ENCODE results near the gene SFPQ.
"Not testable (repeated sequence)": the region's sequence is repeated elsewhere in the genome, so short reads cannot be mapped to it uniquely, and the experiment has no call there.

The SFPQ gene

DNA sequence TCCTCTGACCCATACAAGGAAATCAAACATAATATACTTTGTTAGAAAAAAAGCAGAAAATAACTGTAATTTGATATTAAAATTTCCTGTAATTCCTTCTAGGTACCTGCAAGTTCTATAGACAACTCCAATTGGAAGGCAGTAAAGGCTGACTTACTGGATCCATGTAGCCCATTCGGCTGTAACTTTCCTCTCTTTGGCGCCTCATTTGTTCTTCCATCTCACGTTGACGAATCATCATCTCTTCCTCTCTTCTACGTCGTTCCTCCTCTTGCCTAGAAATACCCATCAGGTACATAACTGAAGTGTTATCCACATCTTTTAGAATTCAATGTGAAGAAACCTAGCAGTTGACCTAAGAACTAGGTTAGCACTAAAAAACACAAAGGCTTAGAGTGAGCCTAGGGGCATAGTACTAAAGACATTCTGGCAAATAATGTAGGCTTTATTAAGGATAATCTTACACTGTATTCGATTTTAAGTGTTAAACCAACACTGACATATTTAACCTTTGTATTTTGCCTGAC is 5.1 kb downstream of the SFPQ start:
- DNase-seq: no peak

DNA sequence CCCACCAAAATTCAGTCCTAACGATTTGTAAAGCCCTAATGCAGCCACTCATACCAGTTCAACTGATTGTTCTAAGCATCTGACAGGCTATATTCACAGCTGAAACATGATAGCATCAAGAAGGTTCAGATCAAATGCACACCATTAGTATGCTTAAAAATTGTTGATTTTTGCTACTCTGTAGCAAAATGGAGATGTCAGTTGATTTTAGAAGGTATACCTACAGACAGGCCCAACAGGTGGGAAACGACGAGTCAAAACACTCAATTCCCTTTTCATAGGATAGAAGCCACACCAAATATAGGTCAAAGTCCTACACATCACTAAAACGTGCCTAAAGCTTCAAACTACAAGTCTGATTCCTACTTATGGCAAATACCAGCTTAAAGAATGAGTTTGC is 6.7 kb downstream of the SFPQ start:
- no peak for DNase-seq

DNA sequence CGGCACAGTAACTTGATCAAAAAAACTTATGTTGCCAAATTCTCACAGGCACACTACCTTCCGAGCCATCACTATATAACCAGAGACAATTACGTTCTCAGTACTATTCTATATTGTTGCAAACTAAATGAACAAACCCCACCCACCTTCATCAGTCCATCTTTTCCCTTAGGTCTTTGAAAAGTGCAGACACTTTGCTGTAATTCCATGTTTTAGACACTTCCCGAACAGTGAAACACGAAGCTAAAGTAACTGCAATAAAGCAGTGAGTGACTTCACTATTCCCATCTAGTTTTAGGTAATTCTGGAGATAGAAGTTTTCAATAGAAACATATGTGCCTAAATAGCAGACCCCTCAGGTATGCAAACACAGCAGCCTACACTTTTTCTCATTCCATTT is 7.7 kb downstream of the SFPQ start:
- no peak for DNase-seq

DNA sequence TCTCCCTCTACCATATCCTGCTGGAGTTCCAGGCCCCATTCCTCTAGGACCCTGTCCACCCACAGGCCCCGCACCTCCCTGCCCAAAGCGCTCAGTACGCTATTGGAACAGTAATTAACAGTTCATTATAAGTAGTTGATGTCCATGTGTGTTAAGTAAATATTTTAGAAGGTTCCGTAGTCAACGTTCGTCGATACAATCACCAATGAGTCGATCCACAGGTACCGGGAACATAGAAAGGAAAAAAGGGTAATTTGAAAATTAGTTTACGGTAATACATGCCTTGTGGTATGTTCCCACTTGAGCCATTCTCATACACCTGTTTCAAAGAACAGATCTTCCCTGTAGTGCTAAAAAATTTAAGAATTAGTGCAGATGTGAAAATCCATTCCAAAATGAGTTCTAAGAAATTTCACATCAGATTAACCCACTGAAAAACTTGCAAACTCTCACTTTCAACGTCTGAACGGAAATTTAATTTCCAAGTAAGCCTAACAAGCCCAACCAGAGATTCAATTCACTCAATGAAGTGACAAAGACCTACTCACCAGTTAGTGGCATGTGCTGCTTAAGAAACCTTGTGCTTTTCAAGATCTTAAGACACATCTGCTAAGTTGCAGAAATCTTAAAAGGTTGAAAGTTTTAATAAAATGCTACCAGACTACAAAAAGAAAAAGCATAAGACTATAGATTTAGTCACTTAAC is 8.3 kb downstream of the SFPQ start:
- no peak for DNase-seq

DNA sequence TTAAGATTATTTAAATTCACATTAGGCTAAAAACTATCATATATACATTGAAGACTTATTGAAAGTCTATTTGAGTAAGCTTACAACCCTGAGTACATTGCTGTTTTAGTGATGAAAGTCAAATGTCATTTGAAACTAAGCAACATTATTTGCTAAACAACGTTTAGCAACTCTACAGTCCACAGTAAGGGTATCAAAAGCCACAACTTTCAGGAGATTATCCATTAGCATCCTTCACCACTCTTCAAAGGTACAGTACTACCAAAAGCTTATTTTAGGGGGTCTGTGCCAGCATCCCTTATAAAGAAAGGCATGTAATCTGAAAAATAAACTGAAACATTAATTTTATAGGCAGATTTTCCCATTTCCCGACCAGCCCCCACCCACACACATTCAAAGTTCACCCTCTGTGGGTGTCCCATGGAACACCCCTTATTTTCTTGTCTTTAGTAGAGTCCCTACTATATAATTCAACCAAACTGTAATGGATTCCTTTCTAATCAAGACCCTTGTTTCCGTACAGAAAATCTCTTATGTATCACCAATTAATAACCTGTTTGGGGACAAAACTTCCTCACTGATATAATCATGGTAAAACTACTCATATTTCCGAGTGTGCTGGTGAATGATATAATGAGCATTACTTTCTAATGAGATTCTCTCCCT is 11.0 kb downstream of the SFPQ start:
- no peak for DNase-seq

DNA sequence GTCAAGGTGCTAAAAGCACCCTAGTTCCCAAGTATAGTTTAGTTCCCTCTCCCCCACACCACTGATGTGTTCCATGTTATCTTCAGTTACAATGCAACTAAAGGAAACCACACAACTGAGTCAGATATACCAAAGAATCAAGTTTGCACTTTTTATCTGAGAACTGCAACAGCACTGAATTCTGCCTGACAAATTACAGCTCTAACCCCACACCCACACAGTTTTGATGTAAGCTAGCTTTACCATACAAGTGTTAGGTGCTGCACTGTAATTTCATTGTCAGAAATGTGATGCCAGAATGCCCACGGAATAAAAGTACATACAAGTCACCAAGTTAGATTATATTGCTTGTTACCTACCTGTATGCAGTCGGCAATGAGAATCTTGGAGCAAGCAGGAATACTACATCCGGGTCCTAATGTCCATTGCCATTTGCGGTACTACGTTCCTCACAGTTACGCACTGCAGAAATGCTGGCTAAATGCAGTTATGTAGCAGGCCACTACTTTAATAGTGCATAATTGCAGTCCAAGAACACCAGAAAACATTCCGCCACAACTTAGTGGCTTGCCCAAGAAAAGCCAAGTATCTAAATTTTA is 12.1 kb downstream of the SFPQ start:
- DNase-seq: peak; percentile 88

DNA sequence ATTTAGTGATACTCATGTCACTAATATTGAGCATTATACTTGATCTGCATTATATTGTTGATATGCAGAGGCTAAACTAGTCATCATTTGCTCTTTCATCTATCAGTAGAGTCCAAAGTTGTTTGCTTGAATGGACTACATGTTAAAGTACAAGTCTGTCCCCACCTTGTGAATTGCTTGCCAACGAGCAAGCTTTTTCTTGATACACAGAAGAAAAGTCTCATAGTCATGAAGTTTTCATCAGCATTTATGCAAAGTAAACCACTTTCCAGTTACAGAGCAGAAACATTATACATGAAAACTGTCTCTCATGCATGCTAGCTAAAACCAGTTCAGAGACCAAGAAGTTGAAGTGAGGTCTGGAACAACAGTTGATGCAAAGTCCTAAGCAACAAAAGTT is 13.0 kb downstream of the SFPQ start:
- DNase-seq: no peak

DNA sequence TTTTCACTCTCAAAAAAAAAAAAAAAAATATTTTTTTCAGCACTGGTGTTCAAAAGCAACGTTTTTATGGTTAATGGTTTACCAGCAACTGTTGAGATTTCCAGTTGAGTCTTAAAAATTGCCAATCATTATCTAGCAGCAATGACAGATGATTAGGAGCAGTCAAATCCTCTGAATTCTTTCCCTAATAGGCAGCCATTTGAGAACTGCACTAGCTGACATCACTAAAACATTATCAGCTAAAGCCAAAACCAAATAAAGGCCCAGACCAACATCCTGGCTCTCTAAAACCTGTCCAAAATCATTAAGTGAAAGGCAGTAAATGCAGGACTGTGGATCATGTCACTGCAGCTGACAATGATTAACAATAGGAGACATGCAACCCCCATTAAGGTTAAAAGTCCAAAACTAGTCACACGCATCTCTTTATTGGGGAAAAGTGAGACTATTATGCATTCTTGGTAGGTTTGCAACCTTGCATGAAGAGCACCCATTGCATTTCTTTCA is 14.0 kb downstream of the SFPQ start:
- no peak for DNase-seq

DNA sequence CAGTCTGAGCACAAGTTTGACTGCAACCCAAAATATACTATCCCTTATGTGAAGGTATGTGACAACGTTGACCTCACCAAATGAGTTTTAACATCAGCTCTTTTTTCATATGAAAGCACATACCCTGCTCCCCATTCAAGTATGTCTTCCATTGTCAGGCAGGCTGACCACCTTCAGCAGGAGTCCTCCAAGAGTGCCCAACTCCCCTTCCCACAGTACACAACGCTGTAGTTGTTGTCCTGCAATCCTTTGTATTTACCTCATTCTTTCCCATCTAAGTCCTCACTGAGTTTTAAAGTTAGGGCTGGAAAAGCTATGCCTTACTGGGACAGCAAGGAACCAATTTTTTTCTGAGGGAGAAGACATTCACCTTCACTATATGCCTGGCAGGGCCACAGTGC is 14.7 kb downstream of the SFPQ start:
- DNase-seq: no peak

DNA sequence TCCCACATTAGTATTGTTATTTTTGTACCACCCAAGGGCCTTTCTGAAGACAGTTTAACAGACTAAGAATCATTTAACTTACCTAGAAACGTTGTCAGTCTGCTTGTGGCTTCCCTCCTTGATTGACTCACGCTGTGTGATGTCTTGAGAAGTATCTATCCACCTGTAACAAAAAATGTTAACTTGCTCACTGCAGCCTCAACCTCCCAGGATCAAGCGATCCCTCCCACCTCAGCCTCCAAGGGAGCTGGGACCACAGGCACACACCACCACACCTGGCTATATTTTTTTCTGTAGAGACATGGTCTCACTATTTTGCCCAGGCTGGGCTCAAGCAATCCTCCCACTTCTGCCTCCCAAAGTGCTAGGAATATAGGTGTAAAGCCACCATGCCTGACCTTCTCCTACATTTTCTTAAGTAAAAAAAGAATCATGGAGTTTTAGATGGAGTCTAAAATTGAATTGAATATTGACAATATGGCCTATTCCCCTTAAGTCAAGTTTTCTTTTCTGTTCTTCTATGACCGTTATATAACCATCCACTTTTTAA is 15.6 kb downstream of the SFPQ start:
- no peak for DNase-seq

DNA sequence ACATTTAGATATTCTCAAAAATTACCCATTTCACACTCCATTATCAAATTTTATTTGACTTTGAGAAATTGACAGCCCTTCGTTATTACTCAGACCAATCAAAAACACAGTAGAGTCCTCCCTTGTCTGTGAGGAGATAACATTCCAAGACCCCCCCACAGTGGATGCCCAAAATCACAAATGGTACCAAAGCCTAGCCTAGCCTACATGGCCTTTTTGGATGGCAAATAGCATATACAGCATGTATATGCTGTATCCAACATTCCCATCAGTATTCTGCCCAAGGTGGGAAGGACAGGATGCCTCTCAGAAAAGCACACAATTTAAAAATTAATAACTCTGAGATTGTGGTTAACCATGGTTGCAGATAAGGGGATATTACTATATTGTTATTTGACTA is 17.3 kb downstream of the SFPQ start:
- DNase-seq: no peak

DNA sequence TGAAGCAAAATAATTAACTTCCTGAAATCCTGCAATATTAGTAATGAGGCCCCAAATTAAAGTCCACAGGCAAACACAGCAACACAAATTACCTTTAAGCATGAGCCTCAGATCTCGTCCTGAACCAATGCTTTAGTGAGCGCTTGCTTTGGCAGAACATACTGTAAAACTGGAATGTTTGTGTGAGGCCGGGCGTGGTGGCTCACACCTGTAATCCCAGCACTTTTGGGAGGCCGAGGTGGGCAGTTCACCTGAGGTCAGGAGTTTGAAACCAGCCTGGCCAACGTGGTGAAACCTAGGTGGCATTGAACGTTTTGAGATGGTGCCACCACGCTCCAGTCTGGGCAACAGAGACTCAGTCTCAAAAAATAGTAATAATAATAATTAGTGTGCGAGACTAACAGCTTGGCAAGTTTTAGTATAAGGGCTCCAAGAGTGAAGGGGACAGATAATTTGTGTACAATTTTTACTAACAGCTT is 17.8 kb downstream of the SFPQ start:
- DNase-seq: no peak

DNA sequence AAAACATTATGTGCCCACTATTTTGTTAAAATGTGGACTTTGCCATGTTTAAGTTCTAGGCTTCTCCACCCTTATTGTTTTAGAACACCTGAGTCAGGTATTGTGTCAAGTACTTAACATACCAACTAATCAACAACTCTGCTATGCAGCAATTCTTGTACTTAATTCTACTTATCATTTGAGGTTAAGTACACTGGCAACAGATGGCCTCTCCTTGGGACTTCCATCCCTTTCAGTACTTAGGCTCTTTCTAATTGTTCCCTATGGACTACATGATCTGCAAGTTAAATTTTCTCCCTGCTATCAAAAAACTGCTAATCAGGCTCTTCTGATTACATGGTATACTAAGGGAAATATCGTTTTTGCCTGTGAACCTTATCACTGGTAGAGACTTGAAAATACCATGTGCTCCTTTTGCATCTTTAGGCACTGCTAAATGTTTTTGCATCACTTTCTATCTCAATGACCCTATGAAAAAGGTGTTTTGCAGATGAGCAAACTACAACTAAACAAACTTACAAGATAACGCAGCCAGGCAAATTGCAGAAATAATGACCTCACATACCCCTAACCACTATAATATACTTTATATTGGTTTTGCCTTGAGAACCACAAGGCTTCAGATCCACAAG is 18.9 kb downstream of the SFPQ start:
- no peak for DNase-seq

DNA sequence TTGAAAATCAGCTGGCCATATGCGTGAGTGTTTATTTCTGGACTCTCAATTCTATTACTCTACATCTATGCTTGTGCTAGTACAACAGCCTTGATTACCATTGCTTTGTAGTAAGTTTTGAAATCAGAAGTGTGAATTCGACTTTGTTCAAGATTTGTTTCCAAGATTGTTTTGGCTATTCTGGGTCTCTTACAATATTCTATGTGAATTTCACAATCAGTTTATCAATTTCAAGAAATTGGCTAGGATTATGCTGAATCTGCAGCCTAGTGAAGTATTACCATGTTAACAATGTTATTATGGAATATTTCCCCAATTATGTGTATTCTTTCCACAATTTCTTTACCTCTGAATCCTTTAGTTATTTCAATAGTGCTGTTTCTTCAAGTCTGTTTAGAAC is 19.5 kb downstream of the SFPQ start:
- no peak for DNase-seq

DNA sequence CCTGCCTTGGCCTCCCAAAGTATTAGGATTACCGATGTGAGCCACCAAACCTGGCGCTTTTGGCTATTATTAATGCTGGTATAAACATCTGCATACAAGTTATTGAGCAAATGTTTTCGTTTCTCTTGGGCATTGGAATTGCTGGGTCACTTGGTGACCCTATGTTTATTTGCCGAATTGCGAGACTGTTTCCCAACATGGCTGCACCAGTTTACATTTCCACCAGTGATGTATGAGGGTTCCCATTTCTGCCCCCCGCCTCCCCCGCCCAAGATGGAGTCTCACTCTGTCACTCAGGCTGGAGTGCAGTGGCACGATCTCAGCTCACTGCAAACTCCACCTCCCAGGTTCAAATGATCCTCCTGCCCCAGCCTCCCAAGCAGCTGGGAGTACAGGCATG is 20.9 kb downstream of the SFPQ start:
- no peak for DNase-seq

DNA sequence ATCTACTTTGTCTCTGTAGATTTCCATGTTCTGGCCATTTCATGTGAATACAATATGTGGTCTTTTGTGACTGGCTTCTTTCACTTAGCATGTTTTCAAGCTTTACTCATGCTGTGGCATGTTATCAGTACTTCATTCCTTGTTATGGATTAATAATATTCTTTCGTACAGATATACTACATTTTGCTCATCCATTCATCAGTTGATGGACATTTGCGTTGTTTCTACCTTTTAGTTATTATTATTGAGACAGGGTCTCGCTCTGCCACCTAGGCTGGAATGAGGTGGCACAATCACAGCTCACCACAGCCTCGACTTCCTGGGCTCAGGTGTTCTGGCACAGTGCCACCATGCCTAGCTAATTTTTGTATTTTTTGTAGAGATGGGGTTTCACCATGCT is 21.4 kb downstream of the SFPQ start:
- no peak for DNase-seq

DNA sequence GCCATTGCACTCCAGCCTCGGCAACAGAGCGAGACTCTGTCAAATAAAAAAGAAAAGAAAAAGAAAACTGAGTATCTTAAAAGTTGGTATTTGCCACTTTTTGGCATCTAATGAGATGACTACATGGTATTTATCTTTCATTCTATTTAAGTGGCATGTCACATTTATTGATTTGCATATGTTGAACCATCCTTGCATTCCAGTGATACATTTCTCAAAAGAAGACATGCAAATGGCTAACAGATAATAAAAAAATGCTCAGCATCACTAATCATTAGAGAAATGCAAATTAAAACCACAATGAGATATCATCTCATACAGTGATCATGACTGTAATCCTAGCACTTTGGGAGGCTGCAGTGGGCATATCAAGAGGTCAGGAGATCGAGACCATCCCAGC is 28.1 kb downstream of the SFPQ start:
- DNase-seq: no peak

DNA sequence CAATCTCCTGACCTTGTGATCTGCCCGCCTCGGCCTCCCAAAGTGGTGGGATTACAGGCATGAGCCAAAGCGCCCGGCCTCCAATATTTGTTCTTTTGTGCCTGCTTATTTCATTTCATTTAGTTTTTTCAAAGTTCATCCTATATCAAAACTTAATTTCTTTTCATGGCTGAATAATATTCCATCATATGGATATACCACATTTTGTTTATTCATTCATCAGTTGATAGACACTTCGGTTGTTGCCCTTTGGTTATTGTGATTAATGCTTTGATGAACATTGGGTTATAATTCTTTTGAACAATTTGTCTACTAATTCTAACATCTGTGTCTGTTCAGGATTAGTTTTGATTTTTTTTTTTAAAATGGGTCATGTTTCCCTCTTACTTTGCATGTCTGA is 41.7 kb downstream of the SFPQ start:
- no peak for DNase-seq

DNA sequence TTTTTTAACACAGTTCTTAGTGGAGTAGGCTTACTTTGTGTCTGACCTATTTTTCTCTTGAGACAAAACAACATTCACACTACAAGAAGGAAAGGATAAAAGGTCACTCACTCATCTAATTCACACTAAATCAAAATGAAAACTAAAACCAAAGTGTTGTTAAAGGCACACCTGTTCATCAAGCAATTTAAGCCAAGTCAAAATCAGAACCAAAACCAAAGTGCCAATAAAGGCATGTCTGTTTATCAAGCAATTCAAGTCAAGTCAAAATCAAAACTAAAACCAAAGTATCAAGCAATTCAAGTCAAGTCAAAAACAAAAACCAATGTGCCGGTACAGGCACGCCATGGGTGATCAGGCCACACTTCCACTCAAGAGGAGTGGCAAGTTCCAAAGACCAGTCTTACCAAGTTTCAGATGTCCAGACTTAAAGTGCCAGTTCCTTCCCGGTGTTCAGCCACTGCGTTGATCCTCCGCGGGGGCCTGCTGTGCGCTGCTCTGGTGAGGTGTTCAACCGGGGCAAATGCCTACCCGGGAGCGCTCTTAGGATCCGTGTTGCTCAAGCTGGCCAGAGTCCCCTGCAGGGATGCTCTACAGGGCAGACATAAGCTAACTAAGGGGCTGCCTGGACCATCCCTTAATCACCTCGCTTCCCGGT is 46.9 kb downstream of the SFPQ start:
- not testable (repeated sequence) for DNase-seq

DNA sequence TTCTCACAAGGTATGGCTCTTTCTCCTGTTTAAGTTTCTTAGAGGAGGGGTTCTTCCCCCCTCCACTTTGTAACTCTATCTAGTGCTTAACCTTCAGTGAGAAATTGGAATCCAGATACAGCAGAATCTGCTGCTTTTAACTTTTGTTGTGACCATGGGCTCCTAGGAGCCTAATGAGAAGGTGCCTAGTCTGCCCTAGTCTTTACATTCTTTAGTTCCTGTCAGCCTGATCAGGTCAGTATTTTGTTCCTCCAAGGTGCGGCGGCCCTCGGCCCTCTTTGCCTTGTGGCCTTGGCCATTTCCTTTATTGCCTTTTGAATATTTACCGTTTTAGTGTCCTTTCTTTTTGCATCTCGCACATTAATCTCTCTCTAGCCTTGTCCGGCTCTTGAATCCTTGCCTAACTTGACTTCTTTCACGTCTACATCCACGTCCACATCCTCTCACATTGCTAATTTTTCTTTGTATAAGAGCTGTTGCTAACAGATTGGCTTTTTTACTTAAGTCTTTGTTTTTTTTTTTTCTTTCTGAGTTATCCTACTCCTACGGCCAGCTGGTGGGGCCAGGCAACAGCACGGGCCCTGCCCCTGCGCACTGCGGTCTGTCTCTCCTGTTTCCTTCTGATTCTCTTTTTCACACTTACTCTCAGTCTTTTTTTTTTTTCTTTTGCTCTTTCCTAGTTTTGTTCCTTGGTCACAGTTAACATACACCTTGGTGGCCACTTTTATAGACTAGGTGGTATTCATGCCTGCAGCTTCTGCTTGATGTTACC is 49.0 kb downstream of the SFPQ start:
- DNase-seq: no peak

DNA sequence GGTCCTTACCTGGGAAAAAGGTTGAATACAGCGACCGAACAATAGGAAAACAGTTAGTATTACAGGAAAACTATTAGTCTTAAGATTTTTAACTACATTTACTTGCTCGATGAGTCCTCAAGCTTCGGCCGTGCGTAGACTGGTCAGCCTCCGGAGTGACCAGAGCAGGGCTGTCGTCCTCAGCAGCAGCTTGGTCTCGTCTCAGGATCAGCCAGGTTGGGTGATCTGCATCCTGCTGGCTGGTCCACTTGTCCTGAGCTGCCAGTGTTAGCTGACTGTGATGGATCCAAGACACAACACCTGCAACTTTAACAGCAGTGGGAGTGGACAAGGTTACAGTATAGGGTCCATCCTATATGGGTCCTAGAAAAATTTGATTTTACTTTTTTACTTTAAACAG is 50.2 kb downstream of the SFPQ start:
- not testable (repeated sequence) for DNase-seq

DNA sequence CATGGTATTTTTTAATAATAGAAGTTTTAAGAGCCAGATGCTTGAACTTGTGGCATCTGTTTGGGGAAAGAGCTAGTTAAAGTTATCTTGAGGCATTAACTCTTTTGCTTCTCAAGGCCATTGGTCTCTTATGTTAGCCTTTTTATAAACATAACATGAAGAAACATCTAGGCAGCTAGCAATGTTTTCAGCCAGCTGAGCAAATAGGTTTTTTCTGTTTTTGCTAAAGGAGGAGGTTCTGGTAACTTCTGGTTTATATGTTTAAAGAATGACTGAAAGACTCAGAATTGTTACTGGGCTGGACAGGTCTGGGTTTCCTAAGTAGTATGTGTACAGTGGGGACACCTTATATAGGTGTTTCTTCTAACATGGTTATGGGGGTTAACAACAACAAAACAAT is 50.7 kb downstream of the SFPQ start:
- DNase-seq: not testable (repeated sequence)
